OCI-LY7 (cell line): ENCODE results near the gene SPTAN1. TPM values are rescaled to one million over a fixed set of nuclear protein-coding genes. Genes with fewer than 3 reads are reported as not detected.

Experiments used
- BruUV-seq: library from RNA; stranded (reverse); fragments of 400-500 nt; replicated peaks from 2 replicates; lab custom pipeline; 2021; lab: Mats Ljungman, UMichigan
- CTCF ChIA-PET: fragments of 300-600 bp; sonication (Branson Sonifier 250); formaldehyde crosslinking; loops from one replicate; lab custom pipeline; 2022; ENCODE audit warnings: antibody characterized with exemption; ENCODE audit not compliant: unreplicated experiment; lab: Charles Lee
- POLR2A ChIA-PET: fragments of 300-600 bp; sonication (Branson Sonifier 250); formaldehyde crosslinking; loops from one replicate; lab custom pipeline; 2022; ENCODE audit warnings: antibody characterized with exemption; lab: Charles Lee
- DNase-seq: peaks from one replicate; pipeline ENCODE4 v3.0.0-alpha.2; 2015; ENCODE audit warnings: low spot score
- H2AFZ ChIP-seq: fragments of 200-600 bp; sonication (generic), shearing (Covaris generic); 2 replicates; pipeline ENCODE4 v1.6.1; 2014; ENCODE audit warnings: mild to moderate bottlenecking, antibody characterized with exemption, low read length, moderate library complexity
- H3K27ac ChIP-seq: fragments of 200-600 bp; sonication (generic); 2 replicates; pipeline ENCODE4 v1.5.1; 2014; ENCODE audit warnings: mixed run types, low read depth, mild to moderate bottlenecking, moderate library complexity, low read length, inconsistent platforms; ENCODE audit not compliant: poor library complexity, severe bottlenecking
- H3K36me3 ChIP-seq: fragments of 200-600 bp; sonication (generic); 2 replicates; pipeline ENCODE4 v1.6.1; 2014; ENCODE audit warnings: mild to moderate bottlenecking, antibody characterized with exemption, low read length, moderate library complexity, mixed read lengths; ENCODE audit not compliant: insufficient read depth
- H3K4me1 ChIP-seq: fragments of 200-600 bp; sonication (generic); 2 replicates; pipeline ENCODE4 v1.5.1; 2014; ENCODE audit warnings: mild to moderate bottlenecking, low read length; ENCODE audit not compliant: insufficient read depth, poor library complexity, severe bottlenecking
- H3K4me2 ChIP-seq: fragments of 200-600 bp; sonication (generic); 2 replicates; pipeline ENCODE4 v1.6.1; 2014; ENCODE audit warnings: mild to moderate bottlenecking, low read length
- H3K4me3 ChIP-seq: fragments of 200-600 bp; sonication (generic); 2 replicates; pipeline ENCODE4 v1.5.1; 2014; ENCODE audit warnings: mild to moderate bottlenecking, low read depth, low read length; ENCODE audit not compliant: poor library complexity, severe bottlenecking
- H3K79me2 ChIP-seq: fragments of 200-600 bp; sonication (generic); 2 replicates; pipeline ENCODE4 v1.6.1; 2016; ENCODE audit warnings: low read depth, mild to moderate bottlenecking, low read length, moderate library complexity, mixed read lengths; ENCODE audit not compliant: insufficient read depth
- H3K9me2 ChIP-seq: fragments of 200-600 bp; sonication (generic); 2 replicates; pipeline ENCODE4 v1.6.1; 2016; ENCODE audit warnings: mild to moderate bottlenecking, low read length, mixed read lengths; ENCODE audit not compliant: insufficient read depth
- H3K9me3 ChIP-seq: fragments of 200-600 bp; sonication (generic); 2 replicates; pipeline ENCODE4 v1.6.1; 2014; ENCODE audit warnings: mild to moderate bottlenecking, mixed run types, low read length, mixed read lengths
- H4K20me1 ChIP-seq: fragments of 200-600 bp; sonication (generic); 2 replicates; pipeline ENCODE4 v1.6.1; 2014; ENCODE audit warnings: mild to moderate bottlenecking, antibody characterized with exemption, low read length, moderate library complexity, mixed read lengths; ENCODE audit not compliant: insufficient read depth
- CTCF ChIP-seq: fragments of 200-600 bp; sonication (generic); conservative IDR thresholded peaks from 2 replicates; pipeline ENCODE4 v1.5.1; 2014; ENCODE audit warnings: mild to moderate bottlenecking, antibody characterized with exemption, low read length, moderate library complexity, mixed read lengths
- EZH2phosphoT487 ChIP-seq: fragments of 200-600 bp; sonication (generic); IDR thresholded peaks from 2 replicates; pipeline ENCODE4 v1.6.1; 2018; ENCODE audit warnings: low read depth, borderline replicate concordance, mild to moderate bottlenecking, mixed run types, antibody characterized with exemption, low read length, moderate library complexity, mixed read lengths
- intact Hi-C: fragments of 100-400 bp; cut with micrococcal nuclease; formaldehyde crosslinking; loops from one replicate; pipeline ENCODE4 v1.10.0; 2022; ENCODE audit not compliant: unreplicated experiment
- total RNA-seq, 2 experiments: library from RNA; depleted of rRNA in 1 of 2; stranded (reverse); fragments of >200 nt in 1 of 2; shearing (Covaris generic) in 1 of 2; gene quantifications; 2 replicates each; pipeline ENCODE4 v1.2.3, GENCODE V29; 2014 to 2022

The SPTAN1 gene
- total RNA-seq, 2 experiments from 2014 or later, result 239 to 259 TPM

GRCh38 chr9:128556276-128556675 lies 3.9 kb downstream of the SPTAN1 start:
- Histone ChIP-seq H3K9me3 (no peaks in the 10 kb centered on the region), H4K20me1 (peaks cover 26% of the 10 kb centered on the region; the same call in 1 of the 2 replicates), H3K4me1 (peaks cover 52% of the 10 kb centered on the region), H2AFZ (no peak overlapping the region), H3K4me3 (peak overlapping the region; percentile 9), H3K9me2 (no peaks in the 10 kb centered on the region), H3K4me2 (peak overlapping the region; percentile 82), H3K36me3 (peaks cover 14% of the 10 kb centered on the region; the same call in 1 of the 2 replicates), H3K79me2 (peaks cover 70% of the 10 kb centered on the region), H3K27ac (no peak overlapping the region)
- no peak for TF ChIP-seq EZH2phosphoT487
- TF ChIP-seq CTCF, result no peak
- intact Hi-C loops, result loop anchor here (10.0 kb wide), 1 partner anchor 169 kb away; the partner anchor contains the start of gene ZDHHC12
- no TSS peak for BruUV-seq
- CTCF ChIA-PET, result no interaction called here
- POLR2A ChIA-PET, result interaction anchor here (0.5 kb wide), 1 partner anchor 113 kb away, joined by 4 read pairs; no protein-coding TSS in a partner anchor
- no peak for DNase-seq

- intact Hi-C loops, result loop anchor here (10.0 kb wide), 1 partner anchor 168 kb away; the partner anchor contains the start of gene ZDHHC12
Observed at GRCh38 chr9:128556926-128557634, 4.7 kb downstream of the SPTAN1 start.

More at GRCh38 chr9:128556926-128557634, 4.7 kb downstream of the SPTAN1 start:
- Histone ChIP-seq H2AFZ (no peak overlapping the region), H4K20me1 (peaks cover 26% of the 10 kb centered on the region; the same call in 1 of the 2 replicates), H3K27ac (no peak overlapping the region), H3K4me1 (peaks cover 47% of the 10 kb centered on the region), H3K9me2 (no peaks in the 10 kb centered on the region), H3K4me2 (peak overlapping the region; percentile 82), H3K79me2 (peaks cover 70% of the 10 kb centered on the region), H3K36me3 (peaks cover 14% of the 10 kb centered on the region; the same call in 1 of the 2 replicates), H3K9me3 (no peaks in the 10 kb centered on the region), H3K4me3 (no peak overlapping the region)
- CTCF ChIA-PET, result no interaction called here
- BruUV-seq, result no TSS peak
- POLR2A ChIA-PET, result interaction anchor here (0.6 kb wide), 1 partner anchor 318 kb away, joined by 4 read pairs; no protein-coding TSS in a partner anchor
- TF ChIP-seq CTCF (no peak), EZH2phosphoT487 (no peak)
- no peak for DNase-seq
